PC-3 (cell line): ENCODE data around the gene YAP1. TPM values are rescaled to one million over a fixed set of nuclear protein-coding genes. Genes with fewer than 3 reads are reported as not detected.
A peak's percentile ranks its signal among the peaks of the same experiment; 100 is the strongest.

ENCODE experiments used
- ATAC-seq: fragments of 200-7000 bp; cut with Tn5 transposase; 2 replicates; pipeline ENCODE4 v1.9.1; 2020; ENCODE audit warnings: mild to moderate bottlenecking, moderate library complexity
- BruUV-seq: library from RNA; stranded (reverse); fragments of 400-500 nt; replicated peaks from 2 replicates; lab custom pipeline; 2021; lab: Mats Ljungman, UMichigan
- CTCF ChIA-PET: fragments of 300-600 bp; sonication (Branson Sonifier 250); formaldehyde crosslinking; loops from one replicate; lab custom pipeline; 2022; ENCODE audit warnings: antibody characterized with exemption; lab: Charles Lee
- POLR2A ChIA-PET: fragments of 300-600 bp; sonication (Branson Sonifier 250); formaldehyde crosslinking; loops from one replicate; lab custom pipeline; 2022; ENCODE audit warnings: antibody characterized with exemption; ENCODE audit not compliant: unreplicated experiment; lab: Charles Lee
- DNase-seq: peaks from one replicate; pipeline ENCODE4 v3.0.0-alpha.2; 2015
- H2AFZ ChIP-seq: fragments of 300-600 bp; sonication (generic); 2 replicates; pipeline ENCODE4 v1.6.0; 2016; ENCODE audit warnings: antibody characterized with exemption, low read length
- H3F3A ChIP-seq: fragments of 300-600 bp; sonication (generic); one replicate; pipeline ENCODE4 v1.6.0; 2017; ENCODE audit warnings: antibody characterized with exemption, low read length, control low read depth, mild to moderate bottlenecking; ENCODE audit not compliant: unreplicated experiment
- H3K27ac ChIP-seq: fragments of 300-600 bp; sonication (generic); 2 replicates; pipeline ENCODE4 v1.5.1; 2016; ENCODE audit warnings: mild to moderate bottlenecking, low read length
- H3K27me3 ChIP-seq: fragments of 300-600 bp; sonication (generic); 2 replicates; pipeline ENCODE4 v1.6.1; 2016; ENCODE audit warnings: low read length, mixed read lengths
- H3K36me3 ChIP-seq: fragments of 300-600 bp; sonication (generic); 2 replicates; pipeline ENCODE4 v1.6.1; 2016; ENCODE audit warnings: low read depth, mixed run types, low read length, mixed read lengths
- H3K4me1 ChIP-seq: fragments of 300-600 bp; sonication (generic); 2 replicates; pipeline ENCODE4 v1.5.1; 2016; ENCODE audit warnings: low read length; ENCODE audit not compliant: insufficient read depth
- H3K4me2 ChIP-seq: fragments of 300-600 bp; sonication (generic); 2 replicates; pipeline ENCODE4 v1.6.0; 2016; ENCODE audit warnings: low read length
- H3K4me3 ChIP-seq: fragments of 300-600 bp; sonication (generic); 2 replicates; pipeline ENCODE4 v1.5.1; 2016; ENCODE audit warnings: mild to moderate bottlenecking, low read length, mixed read lengths
- H3K79me2 ChIP-seq: fragments of 300-600 bp; sonication (generic); 2 replicates; pipeline ENCODE4 v1.6.1; 2017; ENCODE audit warnings: low read length, mixed read lengths
- H3K9ac ChIP-seq: fragments of 300-600 bp; sonication (generic); 2 replicates; pipeline ENCODE4 v1.6.0; 2016; ENCODE audit warnings: mild to moderate bottlenecking, low read length
- H3K9me2 ChIP-seq: fragments of 300-600 bp; sonication (generic); replicated peaks from 2 replicates; pipeline ENCODE4 v1.6.1; 2016; ENCODE audit warnings: mixed run types, low read length, mixed read lengths
- H3K9me3 ChIP-seq: fragments of 300-600 bp; sonication (generic); 2 replicates; pipeline ENCODE4 v1.6.1; 2016; ENCODE audit warnings: low read length, mixed read lengths
- H4K20me1 ChIP-seq: fragments of 300-600 bp; sonication (generic); 2 replicates; pipeline ENCODE4 v1.6.1; 2016; ENCODE audit warnings: low read length, mixed read lengths
- CTCF ChIP-seq: fragments of 300-600 bp; sonication (generic); conservative IDR thresholded peaks from 2 replicates; pipeline ENCODE4 v1.5.1; 2017; ENCODE audit warnings: antibody characterized with exemption, low read depth, mild to moderate bottlenecking, low read length
- EZH2 ChIP-seq: fragments of 300-600 bp; sonication (generic); IDR thresholded peaks from one replicate; pipeline ENCODE4 v1.6.1; 2017; ENCODE audit warnings: antibody characterized with exemption, mild to moderate bottlenecking, low read length; ENCODE audit not compliant: unreplicated experiment
- EZH2phosphoT487 ChIP-seq: fragments of 300-600 bp; sonication (generic); IDR thresholded peaks from 2 replicates; pipeline ENCODE4 v1.6.1; 2018; ENCODE audit warnings: mild to moderate bottlenecking, antibody characterized with exemption, low read length, borderline replicate concordance
- intact Hi-C: fragments of 100-400 bp; cut with micrococcal nuclease; formaldehyde crosslinking; loops from 2 replicates; pipeline ENCODE4 v1.9.0; 2023
- total RNA-seq: library from RNA; depleted of rRNA; stranded (reverse); fragments of >200 nt; gene quantifications from 2 replicates; pipeline ENCODE4 v1.2.3, GENCODE V29; 2014

Gene YAP1
- total RNA-seq, 1 experiment from 2014 or later = 104 TPM

- ATAC-seq = no peak
- Histone ChIP-seq H3K79me2 (no peaks in the 10 kb centered on the region), H3K36me3 (no peaks in the 10 kb centered on the region), H4K20me1 (no peaks in the 10 kb centered on the region), H3K9me3 (no peaks in the 10 kb centered on the region), H3K9ac (no peak overlapping the region), H3F3A (no peaks in the 10 kb centered on the region), H2AFZ (no peak overlapping the region), H3K4me3 (no peak overlapping the region), H3K4me1 (peaks cover 20% of the 10 kb centered on the region), H3K4me2 (no peak overlapping the region), H3K27ac (no peak overlapping the region), H3K27me3 (no peaks in the 10 kb centered on the region), H3K9me2 (no peaks in the 10 kb centered on the region)
- ChIA-PET CTCF (no interaction called here), POLR2A (no interaction called here)
- BruUV-seq = no TSS peak
- no peak for DNase-seq
- intact Hi-C loops = no loop called here
- TF ChIP-seq EZH2 (no peak), EZH2phosphoT487 (no peak), CTCF (no peak)
Measured at GRCh38 chr11:102239448-102239847, 129.2 kb downstream of the YAP1 start.

- no peak for DNase-seq
- Histone ChIP-seq H3K9me2 (no peaks in the 10 kb centered on the region), H3K4me3 (no peak overlapping the region), H3K79me2 (no peaks in the 10 kb centered on the region), H2AFZ (no peak overlapping the region), H4K20me1 (no peaks in the 10 kb centered on the region), H3K27me3 (no peaks in the 10 kb centered on the region), H3K4me1 (peaks cover 24% of the 10 kb centered on the region), H3K9ac (no peak overlapping the region), H3K4me2 (no peak overlapping the region), H3K9me3 (no peaks in the 10 kb centered on the region), H3F3A (no peaks in the 10 kb centered on the region), H3K36me3 (no peaks in the 10 kb centered on the region), H3K27ac (no peak overlapping the region)
- POLR2A ChIA-PET = no interaction called here
- CTCF ChIA-PET = no interaction called here
- TF ChIP-seq EZH2phosphoT487 = no peak
- TF ChIP-seq CTCF = no peak
- no peak for TF ChIP-seq EZH2
- ATAC-seq = no peak
- intact Hi-C loops = no loop called here
- BruUV-seq = no TSS peak
Measured at GRCh38 chr11:102239911-102240310, 129.7 kb downstream of the YAP1 start.

- ChIA-PET CTCF (no interaction called here), POLR2A (no interaction called here)
- no TSS peak for BruUV-seq
- Histone ChIP-seq H3K27ac (no peak overlapping the region), H3K9me2 (no peaks in the 10 kb centered on the region), H2AFZ (no peak overlapping the region), H3K36me3 (no peaks in the 10 kb centered on the region), H4K20me1 (no peaks in the 10 kb centered on the region), H3K4me3 (no peak overlapping the region), H3K4me1 (peaks cover 30% of the 10 kb centered on the region), H3K9ac (no peak overlapping the region), H3K27me3 (no peaks in the 10 kb centered on the region), H3K79me2 (no peaks in the 10 kb centered on the region), H3K9me3 (no peaks in the 10 kb centered on the region), H3F3A (no peaks in the 10 kb centered on the region), H3K4me2 (no peak overlapping the region)
- ATAC-seq (no peak), DNase-seq (peak; percentile 35)
- TF ChIP-seq EZH2 (no peak), CTCF (no peak), EZH2phosphoT487 (no peak)
- intact Hi-C loops = no loop called here
Measured at GRCh38 chr11:102240502-102240901, 130.3 kb downstream of the YAP1 start.
